Activated CD8-positive, alpha-beta memory T cell treated with anti-CD3 and anti-CD28 coated beads for 48 hours (primary cell): ENCODE results near the gene SUGCT.
"Not testable (repeated sequence)": the region's sequence is repeated elsewhere in the genome, so short reads cannot be mapped to it uniquely, and the experiment has no call there.

Experiments used
- DNase-seq, 3 experiments: peaks; one replicate each; pipeline ENCODE4 v3.0.0-alpha.2; 2020; ENCODE audit warnings: low read depth in 2 of 3, low spot score in 2 of 3

Gene SUGCT

GRCh38 chr7:40604601-40605438 is 470.0 kb downstream of the SUGCT start:
- DNase-seq, result no peak

DNA sequence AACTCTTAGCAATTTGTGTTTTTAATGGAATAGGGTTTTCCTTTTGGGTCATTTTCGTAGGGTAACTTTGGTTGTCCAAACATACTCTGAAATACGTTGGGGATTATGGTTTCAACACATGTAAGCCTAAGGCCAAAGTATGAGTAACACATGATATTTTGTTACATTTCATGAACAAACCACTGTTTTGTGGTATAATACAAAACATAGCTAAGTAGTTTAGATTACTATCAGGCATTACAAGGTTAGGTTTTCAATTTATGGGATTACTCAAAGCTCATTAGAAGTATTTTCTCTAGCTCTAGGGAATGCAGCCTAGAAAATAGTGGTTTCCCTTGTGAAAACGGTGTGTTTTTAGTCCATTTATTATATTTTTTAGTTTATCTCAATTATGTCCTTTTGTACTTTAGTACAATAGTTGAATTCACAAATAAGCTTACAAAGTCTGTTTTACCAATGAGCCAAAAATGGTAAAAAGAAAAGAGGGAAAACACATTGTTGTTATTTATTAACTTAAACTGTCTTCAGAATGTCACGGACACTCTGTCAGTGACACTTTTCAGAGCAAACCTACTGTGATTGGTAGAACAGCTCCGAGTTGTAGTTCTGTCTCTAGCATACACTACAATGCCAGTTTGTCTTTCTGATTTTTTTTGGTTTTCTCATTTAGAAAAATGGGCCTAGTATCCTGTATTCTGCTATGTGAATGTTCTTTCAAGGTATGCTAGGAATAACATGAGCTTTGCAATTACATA is 473.7 kb downstream of the SUGCT start:
- DNase-seq, result no peak

DNA sequence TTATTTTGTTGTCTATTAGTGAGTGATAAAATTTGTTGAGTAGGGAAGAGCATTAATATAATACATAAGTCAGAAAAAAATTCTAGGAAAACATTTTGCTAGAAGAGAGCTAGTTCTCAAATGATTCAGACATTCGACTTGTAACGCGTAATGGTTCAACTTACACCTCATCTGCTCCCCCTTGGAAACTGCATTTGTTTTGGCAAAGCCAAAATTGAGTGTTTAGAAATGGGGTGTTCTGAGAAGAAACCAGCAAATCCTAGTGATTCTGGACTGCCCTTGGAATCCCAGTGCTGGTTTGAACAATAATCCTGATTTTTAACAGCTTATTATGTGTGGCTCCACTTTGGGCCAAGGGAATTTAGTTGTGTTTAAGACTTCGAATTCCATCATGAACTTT is 475.7 kb downstream of the SUGCT start:
- no peak for DNase-seq

DNA sequence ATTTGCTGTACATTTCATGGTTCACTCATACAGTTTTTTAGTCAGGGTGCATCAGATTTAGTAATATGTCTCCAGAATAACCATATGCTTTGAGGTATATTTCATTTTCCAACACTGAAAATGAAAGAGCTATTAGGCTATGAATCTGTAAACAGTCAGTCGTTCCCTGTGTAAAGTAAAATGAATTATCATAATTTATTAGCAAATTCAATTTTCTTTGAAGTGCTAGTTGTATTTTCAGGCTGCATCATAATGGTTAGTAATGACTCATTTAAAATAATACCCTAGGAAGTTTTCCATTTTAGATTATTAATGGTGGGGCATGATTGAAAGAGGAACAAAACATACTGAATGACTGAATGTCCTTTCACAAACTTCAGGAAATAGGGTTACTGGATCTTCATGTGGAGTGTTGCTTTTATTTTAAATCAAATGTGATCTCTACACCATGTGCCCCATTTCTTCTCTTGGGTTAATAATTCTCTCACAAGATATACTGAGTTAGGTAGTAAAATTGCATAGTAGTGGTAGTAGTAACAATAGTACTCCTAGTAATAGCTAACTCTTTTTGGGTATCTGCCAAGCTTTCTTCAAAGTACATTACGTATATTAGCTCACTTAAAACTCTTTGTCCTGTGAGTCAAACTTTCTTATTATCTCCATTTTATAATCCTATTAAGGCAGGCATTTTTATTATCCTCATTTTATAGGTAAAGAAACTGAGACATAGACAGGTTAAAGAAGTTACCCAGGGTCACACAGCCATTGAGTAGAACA is 476.5 kb downstream of the SUGCT start:
- no peak for DNase-seq

DNA sequence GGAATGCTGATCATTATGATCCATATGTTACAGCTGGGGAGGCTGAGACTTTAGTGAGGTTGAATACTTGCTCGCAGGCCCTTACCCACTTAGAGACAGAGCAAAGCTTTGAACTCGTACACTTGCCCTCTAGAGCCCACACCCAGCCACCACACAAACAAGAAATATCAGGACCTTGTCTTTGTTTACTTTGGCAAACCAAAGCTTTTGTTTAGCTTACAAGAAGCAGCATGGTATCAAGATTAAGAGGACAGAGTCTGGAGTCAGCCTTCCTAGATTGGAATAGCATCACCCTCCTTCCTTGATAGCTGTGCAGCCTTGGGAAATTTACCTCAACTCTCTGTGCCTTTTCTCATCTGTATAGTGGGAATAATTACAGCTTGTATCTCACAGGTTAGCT is 477.5 kb downstream of the SUGCT start:
- DNase-seq, result no peak

DNA sequence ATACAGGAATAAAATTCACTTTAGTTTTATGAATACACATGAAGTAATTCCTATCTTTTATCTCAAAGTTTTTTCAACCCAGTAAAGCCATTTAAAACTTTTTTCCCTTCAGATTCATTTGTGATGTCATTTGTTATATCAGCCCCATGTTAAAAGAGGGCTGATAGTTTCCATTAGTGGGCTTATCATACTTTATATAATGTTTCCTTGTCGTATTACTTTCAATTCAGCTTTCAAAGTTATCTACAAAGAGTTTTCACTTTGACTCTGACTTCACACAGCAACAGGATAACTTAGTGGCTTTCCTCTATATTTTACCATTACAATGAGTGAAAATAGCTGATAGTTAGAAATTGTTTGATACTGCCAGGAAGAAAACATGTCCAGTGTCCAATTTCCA is 484.8 kb downstream of the SUGCT start:
- DNase-seq, result no peak

- no peak for DNase-seq
Measured at GRCh38 chr7:40621592-40621998, 486.8 kb downstream of the SUGCT start.

GRCh38 chr7:40622941-40623501 is 488.2 kb downstream of the SUGCT start:
- DNase-seq, result no peak

GRCh38 chr7:40623863-40624262 is 489.1 kb downstream of the SUGCT start:
- DNase-seq, result no peak

GRCh38 chr7:40627361-40627760 is 492.6 kb downstream of the SUGCT start:
- DNase-seq, result not testable (repeated sequence)

GRCh38 chr7:40629891-40630290 is 495.1 kb downstream of the SUGCT start:
- DNase-seq, result no peak

DNA sequence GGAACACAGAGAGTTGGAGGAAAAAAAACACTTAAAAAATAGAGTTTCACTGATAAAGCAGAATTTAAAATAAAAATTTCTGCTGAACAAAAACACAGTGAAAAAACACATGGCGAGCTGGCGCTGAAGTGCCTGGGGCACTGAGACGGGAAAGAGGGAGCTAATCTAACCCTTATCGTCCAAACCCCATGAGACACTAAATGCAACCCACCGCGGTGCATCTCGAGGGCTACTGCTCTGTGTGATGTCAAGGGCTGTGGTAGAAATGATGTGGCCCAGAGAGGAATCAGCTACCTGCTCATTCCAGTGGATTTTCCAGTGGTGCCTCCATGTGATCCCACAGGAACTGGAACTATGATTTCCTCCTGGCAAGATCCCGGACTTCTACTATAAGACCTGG is 499.3 kb downstream of the SUGCT start:
- no peak for DNase-seq

DNA sequence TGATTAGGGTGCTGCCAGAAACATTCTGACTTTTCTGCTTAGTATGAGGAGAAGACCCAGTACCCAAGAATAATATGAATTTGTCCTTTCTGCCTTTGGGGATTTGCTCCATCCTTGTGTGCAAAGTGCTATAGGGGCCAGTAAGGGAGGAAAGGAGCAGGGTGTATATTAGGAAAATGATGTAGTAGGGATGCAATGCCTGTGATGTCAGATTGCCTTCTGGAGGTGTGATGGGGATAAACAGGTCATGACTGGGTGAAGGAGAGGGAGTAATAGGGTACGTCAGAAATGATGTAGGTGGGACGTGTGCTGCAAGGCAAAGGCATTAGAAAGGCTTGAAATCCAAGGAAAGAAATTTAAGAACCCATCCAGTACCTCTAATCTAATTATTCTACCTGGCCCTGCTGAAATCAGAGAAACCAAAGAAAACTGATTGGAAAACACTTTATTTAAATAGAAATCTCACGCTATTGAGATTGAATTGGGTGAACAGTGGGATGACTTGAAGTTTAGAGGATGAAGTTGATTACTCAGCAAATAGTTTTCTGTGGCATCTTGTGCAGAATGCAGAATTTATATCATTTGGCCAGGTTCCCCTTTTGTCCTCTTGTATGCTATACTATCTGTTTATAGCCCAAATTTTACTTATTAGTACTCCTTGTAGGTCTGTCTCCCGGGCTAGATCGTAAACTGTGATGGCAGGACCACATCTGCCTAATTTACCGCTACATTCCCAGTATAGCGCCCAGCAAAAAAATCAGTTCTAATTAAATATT is 503.9 kb downstream of the SUGCT start:
- no peak for DNase-seq

DNA sequence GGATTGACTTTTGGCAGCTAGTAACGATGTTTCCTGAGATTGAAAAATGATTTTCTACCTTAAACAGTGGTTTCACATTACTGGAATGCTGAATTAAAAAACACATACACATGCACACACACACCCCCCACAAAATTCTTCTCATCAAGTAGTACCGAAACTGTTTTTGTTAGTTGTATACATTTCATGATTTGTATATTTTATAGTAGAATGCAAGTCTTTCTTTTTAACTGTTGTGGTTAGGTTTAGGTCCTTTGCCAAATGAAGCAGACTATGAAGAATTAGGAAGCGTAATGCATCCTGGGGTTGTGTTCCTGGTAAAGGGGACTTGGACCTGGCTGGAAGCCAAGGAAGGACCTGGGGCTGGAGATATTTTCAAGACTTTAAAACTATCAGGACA is 505.8 kb downstream of the SUGCT start:
- DNase-seq, result no peak

DNA sequence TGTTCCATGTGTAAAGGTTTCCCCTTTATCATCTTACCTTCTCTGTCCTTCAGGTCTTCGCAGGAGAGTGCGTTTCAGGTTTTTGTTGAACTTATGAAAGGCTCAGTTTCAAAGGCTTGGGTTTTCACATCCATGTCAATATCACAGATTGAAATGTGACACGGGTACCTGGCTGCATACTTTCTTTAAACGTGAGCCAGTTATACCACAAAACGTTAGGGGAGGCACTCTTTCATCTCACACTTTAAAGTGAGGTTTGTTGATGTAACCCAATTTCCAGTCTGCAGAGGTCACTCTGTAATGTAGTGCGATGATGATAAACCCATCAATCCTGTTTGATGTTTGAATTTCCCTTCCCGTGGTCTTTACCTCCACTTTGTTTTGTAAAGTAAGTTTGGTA is 506.9 kb downstream of the SUGCT start:
- DNase-seq, result no peak

DNA sequence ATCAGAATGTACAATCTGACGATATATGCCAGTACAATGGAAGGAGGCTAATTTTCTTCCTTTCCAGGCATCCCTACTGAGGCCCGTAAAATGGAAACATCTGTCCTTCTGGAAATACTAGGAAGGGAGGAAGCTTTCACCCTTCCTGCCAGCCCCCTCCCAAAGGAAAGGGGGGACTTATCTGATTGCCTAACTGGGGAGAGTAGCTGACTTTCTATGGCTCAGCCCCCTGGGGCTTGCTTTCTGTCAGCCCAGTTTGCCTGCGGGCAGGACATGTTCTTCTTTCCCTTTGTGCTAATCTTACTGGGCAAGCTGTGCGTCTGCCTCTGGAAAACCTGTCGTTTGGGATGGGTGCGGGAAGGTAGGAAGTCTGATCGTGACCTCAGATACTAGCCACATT is 508.9 kb downstream of the SUGCT start:
- no peak for DNase-seq

GRCh38 chr7:40644454-40645188 is 509.8 kb downstream of the SUGCT start:
- DNase-seq, result no peak

DNA sequence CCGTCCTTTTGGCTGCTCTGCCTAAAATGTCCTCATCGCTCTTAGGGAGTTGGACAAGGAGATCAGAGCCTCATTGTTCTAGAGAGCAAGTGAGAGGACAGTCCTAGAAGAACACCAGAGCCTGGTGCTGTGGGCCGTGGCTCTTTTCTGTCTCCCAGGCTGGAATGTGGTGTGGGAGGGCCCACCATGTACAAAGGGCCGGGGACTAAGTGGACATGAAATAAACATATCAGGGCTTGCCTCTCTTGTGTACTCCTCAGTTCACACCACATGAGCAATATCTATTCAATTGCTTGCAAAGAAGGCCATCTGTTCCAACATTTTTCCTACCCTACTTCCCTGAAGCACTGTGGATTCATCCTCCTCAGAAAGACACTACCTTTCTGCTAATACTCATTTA is 510.4 kb downstream of the SUGCT start:
- no peak for DNase-seq

DNA sequence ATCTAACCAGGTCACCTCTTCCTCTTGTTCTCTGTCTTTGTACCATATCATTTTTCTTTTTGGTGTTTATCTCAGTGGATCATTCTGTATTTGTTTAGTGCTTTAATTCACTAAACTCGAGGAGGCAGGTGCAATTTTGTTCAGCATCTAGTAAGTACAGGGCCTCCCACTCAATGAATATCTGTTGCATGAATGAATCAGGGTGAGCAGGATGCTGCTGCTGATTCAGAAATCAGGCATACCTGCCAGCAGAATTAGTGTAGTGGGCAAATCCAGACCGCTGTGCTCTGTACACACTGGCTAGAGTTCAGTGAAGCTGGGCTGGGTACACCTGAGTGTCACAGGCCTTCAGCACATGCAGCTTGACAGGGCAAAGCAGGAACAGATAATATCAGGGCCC is 511.9 kb downstream of the SUGCT start:
- no peak for DNase-seq

DNA sequence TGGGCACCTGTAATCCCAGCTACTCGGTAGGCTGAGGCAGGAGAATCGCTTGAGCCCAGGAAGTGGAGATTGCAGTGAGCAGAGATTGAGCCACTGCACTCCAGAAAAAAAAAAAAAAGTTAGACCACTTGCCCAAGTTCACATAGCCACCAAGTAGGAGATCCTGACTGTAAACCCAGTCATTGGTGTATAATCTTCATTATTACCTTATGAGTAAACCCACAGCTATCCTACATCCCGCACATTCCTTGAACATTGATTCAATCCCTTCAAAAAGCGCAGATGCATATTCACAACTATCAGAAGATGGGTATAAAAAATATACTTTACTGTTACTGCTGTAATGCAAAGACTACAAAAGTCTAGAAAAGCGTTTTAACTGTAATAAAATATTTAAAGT is 512.9 kb downstream of the SUGCT start:
- no peak for DNase-seq
